ENCODE measurements around the gene RNF135. TPM values are rescaled to one million over a fixed set of nuclear protein-coding genes. Genes with fewer than 3 reads are reported as not detected.

The RNF135 gene, protein sequence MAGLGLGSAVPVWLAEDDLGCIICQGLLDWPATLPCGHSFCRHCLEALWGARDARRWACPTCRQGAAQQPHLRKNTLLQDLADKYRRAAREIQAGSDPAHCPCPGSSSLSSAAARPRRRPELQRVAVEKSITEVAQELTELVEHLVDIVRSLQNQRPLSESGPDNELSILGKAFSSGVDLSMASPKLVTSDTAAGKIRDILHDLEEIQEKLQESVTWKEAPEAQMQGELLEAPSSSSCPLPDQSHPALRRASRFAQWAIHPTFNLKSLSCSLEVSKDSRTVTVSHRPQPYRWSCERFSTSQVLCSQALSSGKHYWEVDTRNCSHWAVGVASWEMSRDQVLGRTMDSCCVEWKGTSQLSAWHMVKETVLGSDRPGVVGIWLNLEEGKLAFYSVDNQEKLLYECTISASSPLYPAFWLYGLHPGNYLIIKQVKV
- total RNA-seq (10 to 100 TPM; 19.8 to 38.5 TPM), polyA plus RNA-seq (ENCODE audit: insufficient read length in 6 of 6) (10 to 100 TPM; 15.0 to 17.5 (median 16.1) TPM)
- long read RNA-seq, donor 1, partial matches to known transcripts, result 20 of 26 reads
- long read RNA-seq, donor 1, other reads (novel, unspliced or antisense), result 0 of 26 reads
- long read RNA-seq, donor 2, partial matches to known transcripts, result 0 of 4 reads
- long read RNA-seq, donor 2, other reads (novel, unspliced or antisense), result 0 of 4 reads
- long read RNA-seq, donor 3, partial matches to known transcripts, result 0 of 8 reads
- long read RNA-seq, donor 3, other reads (novel, unspliced or antisense), result 0 of 8 reads
- long read RNA-seq, donor 4, transcript RNF135-202 (5 exons, 2,892 nt), result major isoform, 10 of 19 reads
- long read RNA-seq, donor 4, transcript RNF135-201 (4 exons, 1,905 nt), result minor isoform, 5 of 19 reads
- long read RNA-seq, donor 4, partial matches to known transcripts, result 1 of 19 reads
- long read RNA-seq, donor 4, other reads (novel, unspliced or antisense), result 2 of 19 reads
- long read RNA-seq, donor 5, transcript RNF135-202 (5 exons, 2,892 nt), result major isoform, 8 of 12 reads
- long read RNA-seq, donor 5, partial matches to known transcripts, result 0 of 12 reads
- long read RNA-seq, donor 5, other reads (novel, unspliced or antisense), result 0 of 12 reads
- long read RNA-seq, donor 6, transcript RNF135-202 (5 exons, 2,892 nt), result major isoform, 8 of 20 reads
- long read RNA-seq, donor 6, partial matches to known transcripts, result 12 of 20 reads
- long read RNA-seq, donor 6, other reads (novel, unspliced or antisense), result 0 of 20 reads
- long read RNA-seq, donor 7, partial matches to known transcripts, result 0 of 4 reads
- long read RNA-seq, donor 7, other reads (novel, unspliced or antisense), result 0 of 4 reads
- long read RNA-seq, donor 8, partial matches to known transcripts, result 0 of 5 reads
- long read RNA-seq, donor 8, other reads (novel, unspliced or antisense), result 0 of 5 reads
- long read RNA-seq, donor 9, result 0 reads
- long read RNA-seq, donor 10, transcript RNF135-201 (4 exons, 1,905 nt), result minor isoform, 14 of 41 reads
- long read RNA-seq, donor 10, transcript RNF135-202 (5 exons, 2,892 nt), result major isoform, 21 of 41 reads
- long read RNA-seq, donor 10, partial matches to known transcripts, result 1 of 41 reads
- long read RNA-seq, donor 10, other reads (novel, unspliced or antisense), result 3 of 41 reads
- long read RNA-seq, donor 11, result 0 reads
- long read RNA-seq, donor 12, partial matches to known transcripts, result 0 of 4 reads
- long read RNA-seq, donor 12, other reads (novel, unspliced or antisense), result 0 of 4 reads

DNA sequence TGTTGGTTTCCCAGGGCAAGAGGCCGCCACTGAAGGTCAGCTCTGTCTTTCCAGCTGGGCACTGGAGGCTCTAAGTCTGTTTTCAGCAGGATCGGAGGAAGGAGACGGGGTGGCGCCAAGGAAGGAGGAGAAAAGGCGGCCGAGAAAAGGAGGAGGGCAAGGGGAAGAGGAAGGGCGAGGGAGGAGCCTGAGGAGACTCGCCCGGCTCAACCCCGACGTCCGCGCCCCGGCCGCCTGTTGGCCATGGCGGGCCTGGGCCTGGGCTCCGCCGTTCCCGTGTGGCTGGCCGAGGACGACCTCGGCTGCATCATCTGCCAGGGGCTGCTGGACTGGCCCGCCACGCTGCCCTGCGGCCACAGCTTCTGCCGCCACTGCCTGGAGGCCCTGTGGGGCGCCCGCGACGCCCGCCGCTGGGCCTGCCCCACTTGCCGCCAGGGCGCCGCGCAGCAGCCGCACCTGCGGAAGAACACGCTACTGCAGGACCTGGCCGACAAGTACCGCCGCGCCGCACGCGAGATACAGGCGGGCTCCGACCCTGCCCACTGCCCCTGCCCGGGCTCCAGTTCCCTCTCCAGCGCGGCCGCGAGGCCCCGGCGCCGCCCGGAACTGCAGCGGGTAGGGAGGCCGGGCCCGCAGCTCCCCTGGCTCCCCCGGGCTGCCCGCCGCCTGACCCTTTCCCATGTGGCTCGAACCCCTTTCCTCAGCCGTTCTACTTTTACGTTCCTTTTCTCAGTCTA lies at the start of gene RNF135:
RNF135 (plus strand) TSS at position 209 of the 737 bp plus-strand sequence; CDS start at position 244, 35 bp downstream.
- H3K36me3 ChIP-seq, result peaks cover 0 to 10% of the 10 kb centered on the region in 2 donors
- H3K4me3 ChIP-seq, result peak within 1 kb of the TSS; percentile 71 to 88
- peaks cover 0 to 51% of the 10 kb centered on the region in 2 donors for H3K4me1 ChIP-seq
- peak within 1 kb of the TSS; percentile 98 for H3K27ac ChIP-seq
- DNase-seq, result peak; percentile 84 to 95 (median 89)
- no peaks in the 10 kb centered on the region for H3K9me3 ChIP-seq
- no peaks in the 10 kb centered on the region for H3K27me3 ChIP-seq
- peak; percentile 94 for ATAC-seq
- TF ChIP-seq, protein P1, sequence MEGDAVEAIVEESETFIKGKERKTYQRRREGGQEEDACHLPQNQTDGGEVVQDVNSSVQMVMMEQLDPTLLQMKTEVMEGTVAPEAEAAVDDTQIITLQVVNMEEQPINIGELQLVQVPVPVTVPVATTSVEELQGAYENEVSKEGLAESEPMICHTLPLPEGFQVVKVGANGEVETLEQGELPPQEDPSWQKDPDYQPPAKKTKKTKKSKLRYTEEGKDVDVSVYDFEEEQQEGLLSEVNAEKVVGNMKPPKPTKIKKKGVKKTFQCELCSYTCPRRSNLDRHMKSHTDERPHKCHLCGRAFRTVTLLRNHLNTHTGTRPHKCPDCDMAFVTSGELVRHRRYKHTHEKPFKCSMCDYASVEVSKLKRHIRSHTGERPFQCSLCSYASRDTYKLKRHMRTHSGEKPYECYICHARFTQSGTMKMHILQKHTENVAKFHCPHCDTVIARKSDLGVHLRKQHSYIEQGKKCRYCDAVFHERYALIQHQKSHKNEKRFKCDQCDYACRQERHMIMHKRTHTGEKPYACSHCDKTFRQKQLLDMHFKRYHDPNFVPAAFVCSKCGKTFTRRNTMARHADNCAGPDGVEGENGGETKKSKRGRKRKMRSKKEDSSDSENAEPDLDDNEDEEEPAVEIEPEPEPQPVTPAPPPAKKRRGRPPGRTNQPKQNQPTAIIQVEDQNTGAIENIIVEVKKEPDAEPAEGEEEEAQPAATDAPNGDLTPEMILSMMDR (IDR thresholded peaks at IDR 0.05), result peak; percentile 42 to 59
- intact Hi-C loops (cut with DNase I), result no loop called here

DNA sequence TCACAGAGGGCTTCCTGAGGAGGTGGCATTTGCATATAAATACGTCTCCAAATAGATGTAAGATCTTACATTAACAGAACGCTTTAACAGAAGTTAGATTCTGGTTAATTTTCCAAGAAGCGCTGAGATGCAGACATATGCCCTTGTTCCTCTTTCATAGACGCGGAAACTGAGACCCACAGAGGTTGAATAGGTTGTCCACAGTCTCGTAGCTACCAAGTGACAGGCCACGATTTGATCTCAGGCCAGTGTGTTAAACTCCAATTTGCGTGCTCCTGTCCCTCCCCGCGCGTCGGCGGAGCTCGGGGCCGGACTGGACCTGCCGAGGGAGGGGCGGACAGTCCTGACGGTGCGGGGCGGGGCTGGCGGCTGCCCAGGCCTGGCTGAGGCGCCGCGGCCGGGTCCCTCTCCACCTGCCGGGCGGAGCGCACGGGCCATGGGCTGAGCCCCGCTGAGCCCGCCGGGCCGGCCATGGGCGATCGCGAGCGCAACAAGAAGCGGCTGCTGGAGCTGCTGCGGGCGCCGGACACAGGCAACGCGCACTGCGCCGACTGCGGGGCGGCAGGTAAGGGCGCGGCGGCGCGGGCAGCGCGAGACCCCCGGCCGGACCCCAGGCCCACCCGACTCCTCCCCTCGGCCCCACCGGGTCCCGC lies 49.2 kb upstream of the RNF135 start, which contains the start of gene ADAP2:
ADAP2 (plus strand) TSS at position 402 of the 653 bp plus-strand sequence; CDS start at position 472, 70 bp downstream.
- peak within 1 kb of the TSS in 1 of 2 donors; percentile 50 for H3K27ac ChIP-seq
- intact Hi-C loops (cut with DNase I), result no loop called here
- peaks cover 0 to 26% of the 10 kb centered on the region in 2 donors for H3K36me3 ChIP-seq
- peak; percentile 97 for ATAC-seq
- DNase-seq, result peak in 2 of 4 donors; percentile 83 to 95
- TF ChIP-seq, protein P1 (IDR thresholded peaks at IDR 0.05), result no peak
- peaks cover 0 to 23% of the 10 kb centered on the region in 2 donors for H3K4me1 ChIP-seq
- peaks cover 11 to 42% of the 10 kb centered on the region in 2 donors for H3K27me3 ChIP-seq
- no peaks in the 10 kb centered on the region for H3K9me3 ChIP-seq
- peak within 1 kb of the TSS; percentile 47 to 63 for H3K4me3 ChIP-seq

DNA sequence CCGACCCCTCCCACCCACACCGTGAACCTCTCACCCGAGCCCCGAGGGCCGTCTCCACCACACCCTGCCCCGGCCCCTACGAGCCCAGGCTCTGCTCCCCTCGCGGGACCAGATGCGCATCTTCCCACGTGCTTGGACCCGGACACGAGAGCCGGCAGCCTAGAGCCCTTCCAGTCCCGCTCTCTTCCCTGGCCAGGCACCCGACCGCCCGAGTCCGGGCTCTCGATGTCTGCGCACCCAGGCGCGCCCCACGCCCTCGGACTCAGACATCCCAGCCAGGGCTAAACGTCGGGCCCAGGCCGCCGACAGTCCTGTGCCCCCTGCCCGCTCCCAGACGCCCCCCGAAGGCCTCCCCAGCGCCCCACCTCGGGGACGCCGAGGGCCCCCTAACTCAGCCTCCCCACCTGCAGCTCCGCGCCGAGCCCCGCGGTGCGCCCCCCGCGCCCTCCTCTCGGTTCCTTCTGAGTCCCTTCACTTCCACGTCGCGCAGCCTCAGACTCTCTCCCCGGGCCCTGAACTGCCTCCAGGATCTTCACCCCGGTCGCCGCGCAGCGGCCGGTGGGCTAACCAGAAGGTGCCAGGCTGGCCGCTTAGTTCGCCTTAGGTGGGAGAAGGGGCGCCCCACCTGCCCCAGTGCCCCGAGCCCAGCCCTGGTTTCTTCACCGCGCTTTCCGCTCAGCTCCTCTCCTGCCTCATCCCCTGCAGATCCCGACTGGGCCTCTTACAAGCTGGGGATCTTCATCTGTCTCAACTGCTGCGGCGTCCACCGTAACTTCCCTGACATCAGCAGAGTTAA lies 48.4 kb upstream of the RNF135 start:
- H3K4me1 ChIP-seq, result peaks cover 0 to 23% of the 10 kb centered on the region in 2 donors
- peaks cover 0 to 29% of the 10 kb centered on the region in 2 donors for H3K36me3 ChIP-seq
- H3K27ac ChIP-seq, result peak overlapping the region in 1 of 2 donors; percentile 50
- DNase-seq (peak in 2 of 4 donors; percentile 35 to 84), ATAC-seq (peak; percentile 58)
- peaks cover 11 to 42% of the 10 kb centered on the region in 2 donors for H3K27me3 ChIP-seq
- no peaks in the 10 kb centered on the region for H3K9me3 ChIP-seq
- peak overlapping the region; percentile 47 to 63 for H3K4me3 ChIP-seq
- intact Hi-C loops (cut with DNase I), result no loop called here
- TF ChIP-seq, protein P1 (IDR thresholded peaks at IDR 0.05), result no peak

Measured in left lung (tissue), 14 donors.